PC-3 (cell line): ENCODE results near the gene PPARGC1A.

Experiments used
- EZH2 ChIP-seq: fragments of 300-600 bp; sonication (generic); IDR thresholded peaks from one replicate; pipeline ENCODE4 v1.6.1; 2017; ENCODE audit warnings: antibody characterized with exemption, mild to moderate bottlenecking, low read length; ENCODE audit not compliant: unreplicated experiment
- EZH2phosphoT487 ChIP-seq: fragments of 300-600 bp; sonication (generic); IDR thresholded peaks from 2 replicates; pipeline ENCODE4 v1.6.1; 2018; ENCODE audit warnings: mild to moderate bottlenecking, antibody characterized with exemption, low read length, borderline replicate concordance
- TF ChIP-seq, protein P1 (sequence below): fragments of 300-600 bp; sonication (generic); conservative IDR thresholded peaks from 2 replicates; pipeline ENCODE4 v1.5.1; 2017; ENCODE audit warnings: antibody characterized with exemption, low read depth, mild to moderate bottlenecking, low read length

DNA sequence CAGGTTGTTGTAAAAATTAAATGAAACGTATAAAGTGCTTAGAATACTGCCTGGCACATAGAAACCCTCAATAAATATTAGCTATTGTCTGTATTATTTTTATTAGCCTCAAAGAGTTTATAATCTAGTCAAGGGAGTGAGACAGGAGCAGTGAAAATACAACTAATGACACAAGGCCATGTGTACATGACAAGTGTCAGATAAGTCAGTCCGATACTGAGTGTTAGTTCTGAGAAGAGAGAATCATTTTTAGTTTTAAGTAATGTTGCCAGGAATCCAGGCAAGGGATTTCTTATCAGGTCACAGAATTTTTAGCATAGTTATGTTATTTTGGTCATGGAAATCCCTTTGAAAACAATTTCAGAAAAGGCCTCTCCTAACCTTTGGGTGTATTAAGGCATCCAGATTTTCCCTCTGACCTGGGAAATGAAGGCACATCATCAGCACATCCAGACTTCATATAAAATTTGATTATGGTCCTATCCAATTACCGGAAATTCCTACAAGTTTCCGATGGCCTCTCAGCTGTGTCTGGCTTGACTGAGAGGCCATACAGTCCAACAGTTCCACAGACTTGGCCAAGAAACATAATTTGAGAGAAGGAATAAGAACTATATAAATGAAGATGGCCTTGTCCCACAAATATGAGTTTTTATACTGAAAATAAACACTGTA is 35.7 kb downstream of the PPARGC1A start:
- TF ChIP-seq, protein P1, sequence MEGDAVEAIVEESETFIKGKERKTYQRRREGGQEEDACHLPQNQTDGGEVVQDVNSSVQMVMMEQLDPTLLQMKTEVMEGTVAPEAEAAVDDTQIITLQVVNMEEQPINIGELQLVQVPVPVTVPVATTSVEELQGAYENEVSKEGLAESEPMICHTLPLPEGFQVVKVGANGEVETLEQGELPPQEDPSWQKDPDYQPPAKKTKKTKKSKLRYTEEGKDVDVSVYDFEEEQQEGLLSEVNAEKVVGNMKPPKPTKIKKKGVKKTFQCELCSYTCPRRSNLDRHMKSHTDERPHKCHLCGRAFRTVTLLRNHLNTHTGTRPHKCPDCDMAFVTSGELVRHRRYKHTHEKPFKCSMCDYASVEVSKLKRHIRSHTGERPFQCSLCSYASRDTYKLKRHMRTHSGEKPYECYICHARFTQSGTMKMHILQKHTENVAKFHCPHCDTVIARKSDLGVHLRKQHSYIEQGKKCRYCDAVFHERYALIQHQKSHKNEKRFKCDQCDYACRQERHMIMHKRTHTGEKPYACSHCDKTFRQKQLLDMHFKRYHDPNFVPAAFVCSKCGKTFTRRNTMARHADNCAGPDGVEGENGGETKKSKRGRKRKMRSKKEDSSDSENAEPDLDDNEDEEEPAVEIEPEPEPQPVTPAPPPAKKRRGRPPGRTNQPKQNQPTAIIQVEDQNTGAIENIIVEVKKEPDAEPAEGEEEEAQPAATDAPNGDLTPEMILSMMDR, result no peak
- no peak for TF ChIP-seq EZH2phosphoT487
- no peak for TF ChIP-seq EZH2
